ENCODE data around the gene TTC34.
"Not testable (repeated sequence)": the region's sequence is repeated elsewhere in the genome, so short reads cannot be mapped to it uniquely, and the experiment has no call there.

TTC34 gene

GRCh38 chr1:2783435-2784397 is 17.8 kb downstream of the TTC34 start:
- ChIA-PET POLR2A (no interaction called here), CTCF (interaction anchor here (0.6 kb wide), 1 partner anchor 185 kb away, joined by 3 read pairs; no protein-coding TSS in a partner anchor)
- TF ChIP-seq FOXM1 (IDR thresholded peaks at IDR 0.05; ENCODE audit: borderline replicate concordance), result no peak
- TF ChIP-seq SUZ12 (IDR thresholded peaks at IDR 0.05), result no peak
- no peak for TF ChIP-seq ZNF384 (IDR thresholded peaks at IDR 0.05)
- TF ChIP-seq L3MBTL2 (conservative IDR thresholded peaks at IDR 0.05), result no peak
- no peak for TF ChIP-seq BHLHE40 (IDR thresholded peaks at IDR 0.05; ENCODE audit: borderline replicate concordance)
- no peak for TF ChIP-seq TARDBP (IDR thresholded peaks at IDR 0.05)
- TF ChIP-seq FOXA1 (IDR thresholded peaks at IDR 0.05), result no peak
- TF ChIP-seq FOXK2 (IDR thresholded peaks at IDR 0.05), result no peak
- no peak for TF ChIP-seq PKNOX1 (IDR thresholded peaks at IDR 0.05)
- no peak for TF ChIP-seq LEF1 (IDR thresholded peaks at IDR 0.05; ENCODE audit: borderline replicate concordance)
- no peak for TF ChIP-seq CTBP1 (IDR thresholded peaks at IDR 0.05; ENCODE audit: borderline replicate concordance)
- no peak for TF ChIP-seq ARNT (IDR thresholded peaks at IDR 0.05)
- TF ChIP-seq NFRKB (IDR thresholded peaks at IDR 0.05), result no peak
- no peak for TF ChIP-seq ELF4 (IDR thresholded peaks at IDR 0.05)
- no peak for TF ChIP-seq SP1 (IDR thresholded peaks at IDR 0.05)
- no peak for TF ChIP-seq HDGF (IDR thresholded peaks at IDR 0.05; ENCODE audit: borderline replicate concordance)
- no peak for DNase-seq (ENCODE audit: extremely low spot score)

- ChIA-PET CTCF (no interaction called here), POLR2A (no interaction called here)
- TF ChIP-seq BHLHE40 (IDR thresholded peaks at IDR 0.05; ENCODE audit: borderline replicate concordance) (no peak), LEF1 (IDR thresholded peaks at IDR 0.05; ENCODE audit: borderline replicate concordance) (no peak), HDGF (IDR thresholded peaks at IDR 0.05; ENCODE audit: borderline replicate concordance) (no peak), ZNF384 (IDR thresholded peaks at IDR 0.05) (no peak), ELF4 (IDR thresholded peaks at IDR 0.05) (no peak), FOXM1 (IDR thresholded peaks at IDR 0.05; ENCODE audit: borderline replicate concordance) (no peak), FOXK2 (IDR thresholded peaks at IDR 0.05) (no peak)
- DNase-seq (ENCODE audit: extremely low spot score), result no peak
These were observed 18.4 kb downstream of the TTC34 start for GRCh38 chr1:2783069-2783434.

GRCh38 chr1:2781627-2782026 is 19.9 kb downstream of the TTC34 start:
- ChIA-PET CTCF (no interaction called here), POLR2A (no interaction called here)
- DNase-seq (ENCODE audit: extremely low spot score), result no peak
- TF ChIP-seq PKNOX1 (IDR thresholded peaks at IDR 0.05), result no peak
- no peak for TF ChIP-seq ARNT (IDR thresholded peaks at IDR 0.05)
- TF ChIP-seq SP1 (IDR thresholded peaks at IDR 0.05), result no peak
- no peak for TF ChIP-seq SUZ12 (IDR thresholded peaks at IDR 0.05)

- POLR2A ChIA-PET, result no interaction called here
- CTCF ChIA-PET, result interaction anchor here (1.0 kb wide), 1 partner anchor 9 kb away, joined by 3 read pairs; no protein-coding TSS in a partner anchor
- DNase-seq (ENCODE audit: extremely low spot score), result no peak
- TF ChIP-seq CTBP1 (IDR thresholded peaks at IDR 0.05; ENCODE audit: borderline replicate concordance) (no peak), ELF4 (IDR thresholded peaks at IDR 0.05) (no peak), PKNOX1 (IDR thresholded peaks at IDR 0.05) (no peak), HDGF (IDR thresholded peaks at IDR 0.05; ENCODE audit: borderline replicate concordance) (no peak), SUZ12 (IDR thresholded peaks at IDR 0.05) (no peak), LEF1 (IDR thresholded peaks at IDR 0.05; ENCODE audit: borderline replicate concordance) (no peak), ARNT (IDR thresholded peaks at IDR 0.05) (no peak), BHLHE40 (IDR thresholded peaks at IDR 0.05; ENCODE audit: borderline replicate concordance) (no peak), ZNF384 (IDR thresholded peaks at IDR 0.05) (no peak), FOXK2 (IDR thresholded peaks at IDR 0.05) (no peak), NFRKB (IDR thresholded peaks at IDR 0.05) (no peak), SP1 (IDR thresholded peaks at IDR 0.05) (no peak), FOXM1 (IDR thresholded peaks at IDR 0.05; ENCODE audit: borderline replicate concordance) (no peak), TARDBP (IDR thresholded peaks at IDR 0.05) (no peak), L3MBTL2 (conservative IDR thresholded peaks at IDR 0.05) (no peak)
These were observed 23.3 kb downstream of the TTC34 start for GRCh38 chr1:2778220-2778592.

- ChIA-PET CTCF (interaction anchor here (1.0 kb wide), 1 partner anchor 9 kb away, joined by 3 read pairs; no protein-coding TSS in a partner anchor), POLR2A (no interaction called here)
- DNase-seq (ENCODE audit: extremely low spot score), result no peak
- no peak for TF ChIP-seq BHLHE40 (IDR thresholded peaks at IDR 0.05; ENCODE audit: borderline replicate concordance)
- no peak for TF ChIP-seq ELF4 (IDR thresholded peaks at IDR 0.05)
- TF ChIP-seq HDGF (IDR thresholded peaks at IDR 0.05; ENCODE audit: borderline replicate concordance), result no peak
- no peak for TF ChIP-seq SUZ12 (IDR thresholded peaks at IDR 0.05)
- TF ChIP-seq NFRKB (IDR thresholded peaks at IDR 0.05), result no peak
- no peak for TF ChIP-seq LEF1 (IDR thresholded peaks at IDR 0.05; ENCODE audit: borderline replicate concordance)
- TF ChIP-seq ARNT (IDR thresholded peaks at IDR 0.05), result no peak
- no peak for TF ChIP-seq FOXA1 (IDR thresholded peaks at IDR 0.05)
- no peak for TF ChIP-seq CTBP1 (IDR thresholded peaks at IDR 0.05; ENCODE audit: borderline replicate concordance)
- no peak for TF ChIP-seq SP1 (IDR thresholded peaks at IDR 0.05)
- no peak for TF ChIP-seq ZNF384 (IDR thresholded peaks at IDR 0.05)
- no peak for TF ChIP-seq FOXK2 (IDR thresholded peaks at IDR 0.05)
These were observed 23.9 kb downstream of the TTC34 start for GRCh38 chr1:2777424-2778219.

- POLR2A ChIA-PET; CTCF ChIA-PET; DNase-seq (ENCODE audit: extremely low spot score): not testable (repeated sequence)
These were observed 26.2 kb downstream of the TTC34 start for GRCh38 chr1:2775333-2775732.

- POLR2A ChIA-PET; CTCF ChIA-PET; DNase-seq (ENCODE audit: extremely low spot score): not testable (repeated sequence)
These were observed 33.4 kb downstream of the TTC34 start for GRCh38 chr1:2768052-2768451.

GRCh38 chr1:2759433-2759832 is 42.1 kb downstream of the TTC34 start:
- DNase-seq (ENCODE audit: extremely low spot score); POLR2A ChIA-PET; CTCF ChIA-PET: not testable (repeated sequence)

- DNase-seq (ENCODE audit: extremely low spot score); POLR2A ChIA-PET; CTCF ChIA-PET: not testable (repeated sequence)
These were observed 44.0 kb downstream of the TTC34 start for GRCh38 chr1:2757519-2757918.

- POLR2A ChIA-PET; DNase-seq (ENCODE audit: extremely low spot score); CTCF ChIA-PET: not testable (repeated sequence)
These were observed 46.1 kb downstream of the TTC34 start for GRCh38 chr1:2755426-2755825.

Data from HEK293T (cell line).